ENCODE measurements around the gene EFEMP2. TPM values are rescaled to one million over a fixed set of nuclear protein-coding genes. Genes with fewer than 3 reads are reported as not detected.

Gene EFEMP2
- total and polyA plus RNA-seq, 10 of the 15 experiments (the other 5 are each of a cell fraction or from before 2014, with no cell fraction given), result 0.24 to 13.2 (median 1.3) TPM; not detected in 1

DNA sequence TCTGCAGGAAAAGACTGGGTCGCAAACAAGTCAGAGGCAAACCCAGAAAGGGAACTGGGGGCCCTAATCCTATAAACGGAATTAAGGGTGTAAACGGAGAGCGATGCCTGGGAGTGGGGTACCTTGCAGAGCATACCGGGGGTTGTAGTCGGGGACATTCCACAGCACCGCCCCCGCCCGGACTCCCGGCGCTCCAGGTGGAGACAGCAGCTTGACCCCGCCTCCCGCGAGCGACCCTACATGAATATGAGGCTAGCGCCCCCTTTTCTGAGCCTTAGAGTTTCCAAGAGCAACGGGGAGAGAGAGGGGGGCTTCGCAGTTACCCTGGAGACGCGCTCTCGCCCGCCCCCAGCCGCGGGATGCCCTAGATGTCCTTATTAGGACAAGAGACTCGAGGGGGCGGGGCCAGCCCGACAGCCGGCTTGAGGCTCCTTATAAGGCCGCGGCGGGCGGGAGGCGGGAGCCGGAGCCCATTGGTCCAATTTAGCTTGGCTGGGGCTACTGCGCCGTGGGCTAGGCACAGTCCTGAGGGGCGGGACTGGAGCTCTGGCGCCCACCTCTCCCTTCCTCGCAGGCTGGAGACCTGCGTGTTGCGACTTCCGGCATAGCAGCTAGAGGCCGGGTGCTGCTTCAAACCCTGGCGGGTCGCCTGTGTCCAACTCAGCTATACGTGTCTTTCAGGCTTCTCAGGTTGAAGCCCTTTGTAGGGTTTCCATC lies 13.3 kb downstream of the EFEMP2 start (continued):
- TF ChIP-seq STAT3 (IDR thresholded peaks at IDR 0.05; ENCODE audit: low read depth, low read length) (no peak), CREB1 (IDR thresholded peaks at IDR 0.05; ENCODE audit: low read depth) (no peak), KAT2A (conservative IDR thresholded peaks at IDR 0.05; ENCODE audit: control insufficient read depth, low read depth, low read length) (no peak), NKRF (conservative IDR thresholded peaks at IDR 0.05) (peak; percentile 35), NR2F1 (conservative IDR thresholded peaks at IDR 0.05) (0 out of 2 replicates have a peak, but pooled peaks have one; percentile 8), NFYB (IDR thresholded peaks at IDR 0.05; ENCODE audit: insufficient read depth, low read depth, low read length) (peak; percentile 54; the same call in 1 of the 2 replicates), RBBP5 (conservative IDR thresholded peaks at IDR 0.05) (no peak), TCF3 (IDR thresholded peaks at IDR 0.05; ENCODE audit: borderline replicate concordance, insufficient read depth, low read depth, low read length) (peak; percentile 24; the same call in 1 of the 2 replicates), POU2F2 (IDR thresholded peaks at IDR 0.05; ENCODE audit: borderline replicate concordance, low read depth, low read length) (peak; percentile 81; the same call in 2 of the 3 replicates), BCL11A (IDR thresholded peaks at IDR 0.05; ENCODE audit: low read depth, low read length) (no peak), SIN3A (IDR thresholded peaks at IDR 0.05; ENCODE audit: low read depth, low read length) (no peak; the same call in 1 of the 2 replicates), SIX5 (IDR thresholded peaks at IDR 0.05; ENCODE audit: low read depth, low read length, severe bottlenecking) (peak; percentile 42), BHLHE40 (IDR thresholded peaks at IDR 0.05; ENCODE audit: borderline replicate concordance in 1 of 2, low read depth in 2 of 2, low read length in 1 of 2) (0 out of 4 replicates have a peak, but pooled peaks of 1 of the 2 experiments have one; percentile 3), BACH1 (IDR thresholded peaks at IDR 0.05; ENCODE audit: borderline replicate concordance) (peak; percentile 60; the same call in 1 of the 2 replicates), HCFC1 (IDR thresholded peaks at IDR 0.05; ENCODE audit: low read length) (no peak; the same call in 1 of the 2 replicates), TAF1 (IDR thresholded peaks at IDR 0.05; ENCODE audit: borderline replicate concordance, low read depth, low read length) (peak; percentile 97), SMAD1 (IDR thresholded peaks at IDR 0.05; ENCODE audit: low read depth, partially characterized antibody) (no peak), ELK1 (IDR thresholded peaks at IDR 0.05; ENCODE audit: low read depth, low read length) (peak; percentile 74), IKZF1 (conservative IDR thresholded peaks at IDR 0.05) (no peak), PAX8 (IDR thresholded peaks at IDR 0.05) (no peak)
- TF ChIP-seq, protein P1, sequence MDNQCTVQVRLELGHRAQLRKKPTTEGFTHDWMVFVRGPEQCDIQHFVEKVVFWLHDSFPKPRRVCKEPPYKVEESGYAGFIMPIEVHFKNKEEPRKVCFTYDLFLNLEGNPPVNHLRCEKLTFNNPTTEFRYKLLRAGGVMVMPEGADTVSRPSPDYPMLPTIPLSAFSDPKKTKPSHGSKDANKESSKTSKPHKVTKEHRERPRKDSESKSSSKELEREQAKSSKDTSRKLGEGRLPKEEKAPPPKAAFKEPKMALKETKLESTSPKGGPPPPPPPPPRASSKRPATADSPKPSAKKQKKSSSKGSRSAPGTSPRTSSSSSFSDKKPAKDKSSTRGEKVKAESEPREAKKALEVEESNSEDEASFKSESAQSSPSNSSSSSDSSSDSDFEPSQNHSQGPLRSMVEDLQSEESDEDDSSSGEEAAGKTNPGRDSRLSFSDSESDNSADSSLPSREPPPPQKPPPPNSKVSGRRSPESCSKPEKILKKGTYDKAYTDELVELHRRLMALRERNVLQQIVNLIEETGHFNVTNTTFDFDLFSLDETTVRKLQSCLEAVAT (IDR thresholded peaks at IDR 0.05), result no peak
- TF ChIP-seq, protein P2, sequence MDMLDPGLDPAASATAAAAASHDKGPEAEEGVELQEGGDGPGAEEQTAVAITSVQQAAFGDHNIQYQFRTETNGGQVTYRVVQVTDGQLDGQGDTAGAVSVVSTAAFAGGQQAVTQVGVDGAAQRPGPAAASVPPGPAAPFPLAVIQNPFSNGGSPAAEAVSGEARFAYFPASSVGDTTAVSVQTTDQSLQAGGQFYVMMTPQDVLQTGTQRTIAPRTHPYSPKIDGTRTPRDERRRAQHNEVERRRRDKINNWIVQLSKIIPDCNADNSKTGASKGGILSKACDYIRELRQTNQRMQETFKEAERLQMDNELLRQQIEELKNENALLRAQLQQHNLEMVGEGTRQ (IDR thresholded peaks at IDR 0.05; ENCODE audit: borderline replicate concordance, low read depth, low read length), result no peak

All from GM12878 (cell line).